Thyroid gland (tissue), 4 donors: ENCODE data around the gene UNKL.

Source experiments
- POLR2A ChIP-seq, 2 donors: fragments of 450-650 bp; IDR thresholded peaks; one replicate each; pipeline ENCODE4 v1.6.1; 2017; ENCODE audit warnings: antibody characterized with exemption in 2 of 2, mild to moderate bottlenecking in 2 of 2, moderate library complexity in 1 of 2
- TF ChIP-seq, protein P1 (sequence below), 6 experiments: fragments of 200-600 bp in 3 of 6; fragments of 450-650 bp in 3 of 6; sonication (generic) in 3 of 6; IDR thresholded peaks; one replicate each; pipeline ENCODE4 v1.5.1; 2016 to 2019; ENCODE audit warnings: antibody characterized with exemption in 6 of 6, mild to moderate bottlenecking in 2 of 6, inconsistent platforms in 1 of 6, moderate library complexity in 1 of 6

DNA sequence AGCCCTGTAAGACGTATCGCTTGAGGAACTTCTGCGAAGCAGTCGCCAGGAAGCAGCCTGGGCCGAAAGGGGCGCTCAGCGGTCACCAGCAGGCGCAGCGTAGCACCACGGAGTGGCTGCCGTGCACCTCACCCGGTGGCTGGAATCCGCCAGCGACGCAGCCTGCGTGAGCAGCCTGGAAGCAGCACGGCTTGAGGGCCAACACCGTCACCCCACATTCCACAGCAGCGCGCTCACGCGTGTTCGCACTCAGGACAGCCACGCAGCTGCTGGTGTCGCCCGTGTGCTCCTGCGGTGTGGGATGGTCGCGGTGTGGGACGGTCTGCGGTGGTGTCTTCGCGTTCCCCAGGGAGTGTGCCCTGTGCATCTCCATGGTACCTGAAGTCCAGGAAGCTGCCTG lies 95.5 kb downstream of the UNKL start:
- TF ChIP-seq, protein P1, sequence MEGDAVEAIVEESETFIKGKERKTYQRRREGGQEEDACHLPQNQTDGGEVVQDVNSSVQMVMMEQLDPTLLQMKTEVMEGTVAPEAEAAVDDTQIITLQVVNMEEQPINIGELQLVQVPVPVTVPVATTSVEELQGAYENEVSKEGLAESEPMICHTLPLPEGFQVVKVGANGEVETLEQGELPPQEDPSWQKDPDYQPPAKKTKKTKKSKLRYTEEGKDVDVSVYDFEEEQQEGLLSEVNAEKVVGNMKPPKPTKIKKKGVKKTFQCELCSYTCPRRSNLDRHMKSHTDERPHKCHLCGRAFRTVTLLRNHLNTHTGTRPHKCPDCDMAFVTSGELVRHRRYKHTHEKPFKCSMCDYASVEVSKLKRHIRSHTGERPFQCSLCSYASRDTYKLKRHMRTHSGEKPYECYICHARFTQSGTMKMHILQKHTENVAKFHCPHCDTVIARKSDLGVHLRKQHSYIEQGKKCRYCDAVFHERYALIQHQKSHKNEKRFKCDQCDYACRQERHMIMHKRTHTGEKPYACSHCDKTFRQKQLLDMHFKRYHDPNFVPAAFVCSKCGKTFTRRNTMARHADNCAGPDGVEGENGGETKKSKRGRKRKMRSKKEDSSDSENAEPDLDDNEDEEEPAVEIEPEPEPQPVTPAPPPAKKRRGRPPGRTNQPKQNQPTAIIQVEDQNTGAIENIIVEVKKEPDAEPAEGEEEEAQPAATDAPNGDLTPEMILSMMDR (IDR thresholded peaks at IDR 0.05): no peak
- no peak for TF ChIP-seq POLR2A (IDR thresholded peaks at IDR 0.05)
